ENCODE measurements around the gene MAU2. TPM values are rescaled to one million over a fixed set of nuclear protein-coding genes. Genes with fewer than 3 reads are reported as not detected.
A peak's percentile ranks its signal among the peaks of the same experiment; 100 is the strongest.

Gene MAU2
- total and polyA plus RNA-seq, 2 of the 8 experiments (the other 6 are each of a cell fraction or from before 2014, with no cell fraction given): 32.0 to 40.8 TPM

GRCh38 chr19:19319732-19320360 is 783 bp upstream of the MAU2 start (continued):
- TF ChIP-seq E2F6 (IDR thresholded peaks at IDR 0.05): peak; percentile 50; the same call in 1 of the 2 replicates
- TF ChIP-seq SP1 (IDR thresholded peaks at IDR 0.05; ENCODE audit: low read depth, low read length): no peak
- no peak for TF ChIP-seq RFX5 (IDR thresholded peaks at IDR 0.05; ENCODE audit: borderline replicate concordance, low read depth, low read length)
- no peak for TF ChIP-seq POLR2A (IDR thresholded peaks at IDR 0.05; ENCODE audit: control extremely low read depth in 1 of 2, low read depth in 2 of 2, low read length in 2 of 2)
- TF ChIP-seq YY1 (IDR thresholded peaks at IDR 0.05; ENCODE audit: low read depth, low read length): no peak
- no peak for TF ChIP-seq BACH1 (IDR thresholded peaks at IDR 0.05; ENCODE audit: low read length)
- TF ChIP-seq CEBPB (IDR thresholded peaks at IDR 0.05; ENCODE audit: low read depth, low read length): no peak
- TF ChIP-seq CREB1 (IDR thresholded peaks at IDR 0.05): no peak
- no peak for TF ChIP-seq SRF (IDR thresholded peaks at IDR 0.05; ENCODE audit: low read depth, low read length)
- TF ChIP-seq CTBP2 (IDR thresholded peaks at IDR 0.05; ENCODE audit: borderline replicate concordance, insufficient read depth, insufficient read length, low read length): no peak
- TF ChIP-seq ATF3 (IDR thresholded peaks at IDR 0.05; ENCODE audit: insufficient read depth, low read depth, low read length): no peak
- peak; percentile 15; the same call in 1 of the 2 replicates for TF ChIP-seq PHF8 (conservative IDR thresholded peaks at IDR 0.05; ENCODE audit: low read depth, low read length)
- peak; percentile 80 for TF ChIP-seq SAP30 (IDR thresholded peaks at IDR 0.05; ENCODE audit: insufficient read depth, insufficient replicate concordance, low read length)
- no peak for TF ChIP-seq CBX8 (IDR thresholded peaks at IDR 0.05; ENCODE audit: borderline replicate concordance, low read depth, low read length)
- TF ChIP-seq FOSL1 (IDR thresholded peaks at IDR 0.05; ENCODE audit: insufficient read depth, low read depth, low read length): no peak
- no peak for TF ChIP-seq TBP (IDR thresholded peaks at IDR 0.05; ENCODE audit: low read depth, low read length)
- no peak for TF ChIP-seq JUND (IDR thresholded peaks at IDR 0.05; ENCODE audit: low read length)
- no peak for TF ChIP-seq CTCF (IDR thresholded peaks at IDR 0.05; ENCODE audit: control extremely low read depth in 1 of 3, insufficient read depth in 1 of 3, low read depth in 1 of 3, low read length in 3 of 3)
- TF ChIP-seq KDM4A (IDR thresholded peaks at IDR 0.05; ENCODE audit: low read depth, low read length, severe bottlenecking): no peak
- TF ChIP-seq RNF2 (IDR thresholded peaks at IDR 0.05; ENCODE audit: borderline replicate concordance, low read depth, low read length, missing control alignments, poor library complexity, severe bottlenecking): no peak
